ENCODE results near the gene SNF8.

The SNF8 gene

GRCh38 chr17:48883171-48883570 lies 61.5 kb downstream of the SNF8 start:
- DNase-seq = no peak

GRCh38 chr17:48882272-48882671 lies 62.4 kb downstream of the SNF8 start:
- no peak for DNase-seq

All from NCI-H524 (cell line).